Right ventricle myocardium inferior (tissue), 1 donor: Measurements from ENCODE around the gene FAM120B. TPM values are rescaled to one million over a fixed set of nuclear protein-coding genes. Genes with fewer than 3 reads are reported as not detected.

Source experiments
- ATAC-seq: fragments of 200-7000 bp; cut with Tn5 transposase; one replicate; pipeline ENCODE4 v1.9.1; 2020; ENCODE audit warnings: mild to moderate bottlenecking, moderate library complexity
- DNase-seq: peaks from one replicate; pipeline ENCODE4 v3.0.0; 2021; ENCODE audit errors: missing footprints
- intact Hi-C: fragments of 100-400 bp; cut with DNase I; formaldehyde crosslinking; loops from one replicate; pipeline ENCODE4 v1.11.0; 2022
- microRNA-seq: library from miRNA; unstranded; fragments of <30 nt; microRNA quantifications from one replicate; pipeline ENCODE4 v1.2.0, GENCODE V29; 2020
- total RNA-seq: library from RNA; stranded (reverse); fragmentation: NEBNext Ultra II Directional; extraction: Animal tissue kit (Norgen Biotek cat#: 25700); gene quantifications from one replicate; pipeline ENCODE4 v1.2.1, GENCODE V29; 2021
- donor health status: DM: no; HTN: yes; CAD: no; lungs with severe emphysema.

FAM120B gene
- total RNA-seq, 1 donor from 2014 or later = 16.3 TPM

DNA sequence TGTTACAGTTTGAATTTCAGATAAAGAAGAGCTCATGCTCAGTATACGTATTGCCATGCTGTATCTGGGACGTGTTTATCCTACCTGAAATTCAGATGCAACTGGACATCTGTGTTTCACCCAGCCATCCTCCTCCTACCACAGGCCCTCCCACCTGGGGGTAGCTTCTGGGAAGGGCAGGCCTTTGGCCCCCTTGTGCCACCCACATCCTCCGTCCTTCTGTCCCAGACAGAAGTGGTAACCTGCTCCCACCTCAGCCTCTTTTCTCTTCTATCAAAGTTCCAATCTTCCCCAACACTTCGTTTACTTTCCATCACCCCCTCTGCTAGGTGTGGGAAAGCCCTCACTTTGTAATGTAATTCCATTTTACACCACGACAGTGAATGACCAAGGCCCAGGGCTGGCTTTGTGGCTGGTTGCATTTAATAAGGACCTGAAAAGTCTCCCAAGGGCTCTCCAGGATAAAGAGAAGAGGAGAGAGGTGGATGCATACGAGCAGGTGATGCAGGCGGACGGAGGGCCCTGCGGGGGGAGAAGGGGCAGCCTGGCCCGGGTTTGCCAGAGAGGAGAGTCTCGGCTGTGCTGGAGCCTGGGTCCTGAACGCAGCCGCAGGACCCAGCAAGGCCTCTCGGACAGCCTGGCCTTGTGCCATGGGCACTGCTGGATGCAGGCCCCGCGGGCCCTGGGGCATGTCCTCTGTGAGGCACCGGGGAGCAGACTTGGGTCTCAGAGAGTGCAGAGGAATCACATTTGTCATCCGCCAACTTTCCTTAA lies 148.1 kb downstream of the FAM120B start:
- intact Hi-C loops = no loop called here
- DNase-seq (no peak), ATAC-seq (no peak)

DNA sequence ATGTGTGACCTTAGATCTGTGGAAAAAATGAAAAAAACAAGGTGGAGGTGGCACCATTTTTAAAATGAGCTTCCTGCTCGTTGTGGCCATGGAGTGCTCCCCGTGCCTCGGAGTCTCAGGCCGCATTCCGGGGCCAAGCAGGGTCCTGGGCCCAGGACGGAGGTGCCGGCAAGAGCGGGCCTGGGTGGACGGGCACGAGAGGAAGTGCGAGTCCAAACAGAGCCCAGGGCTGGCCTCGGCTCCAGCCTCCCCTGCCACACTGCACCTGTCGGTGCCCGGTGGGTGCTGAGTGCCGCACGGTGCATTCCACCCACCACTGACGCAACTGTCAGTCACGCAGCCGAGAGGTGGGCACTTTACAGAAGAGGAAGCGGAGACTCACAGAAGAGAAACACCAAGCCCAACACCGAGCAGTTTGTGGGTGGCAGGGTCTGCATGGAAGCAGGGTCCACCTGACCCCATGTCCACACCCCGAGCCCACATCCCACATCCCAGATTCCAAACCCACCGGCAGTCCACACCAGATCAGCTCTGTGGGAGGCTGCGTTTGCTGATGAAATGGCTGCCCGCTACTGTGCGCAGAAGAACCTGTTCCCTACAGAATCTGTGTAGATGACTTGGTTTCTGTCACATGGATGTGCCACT lies 148.9 kb downstream of the FAM120B start:
- DNase-seq (no peak), ATAC-seq (no peak)
- intact Hi-C loops = no loop called here

DNA sequence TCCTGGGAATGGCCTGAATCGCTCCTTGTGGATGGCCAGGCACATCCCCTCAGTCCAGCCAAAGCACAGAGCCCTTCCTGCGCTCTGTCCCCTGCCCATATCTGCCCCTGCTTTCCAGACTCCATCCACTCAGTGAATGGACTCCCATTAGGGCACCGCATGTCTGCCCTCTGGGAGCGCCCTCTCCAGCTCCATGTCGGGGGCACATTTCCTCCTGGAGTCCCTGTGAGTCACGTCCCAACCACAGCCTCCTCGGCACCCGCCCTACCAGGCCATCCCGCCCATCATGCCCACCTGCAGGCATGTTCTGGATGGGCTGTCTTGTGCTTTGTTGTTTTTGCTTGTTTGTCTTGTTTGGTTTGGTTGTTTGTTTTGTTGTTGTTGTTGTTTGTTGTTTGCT lies 149.8 kb downstream of the FAM120B start:
- intact Hi-C loops = no loop called here
- ATAC-seq = no peak
- DNase-seq = no peak

Small RNAs within 50 kb of the gene (microRNA-seq; reads per million reads assigned to microRNA genes)
- not detected for gene MIR4644

Other genes starting within 250 kb of the FAM120B start
- gene DLL1, start 15.7 kb upstream of the FAM120B start, total RNA-seq = 21.5 TPM
- gene PSMB1, start 246.5 kb downstream of the FAM120B start, total RNA-seq = 152 TPM
- 8.7 TPM for gene TBP, start 247.6 kb downstream of the FAM120B start, total RNA-seq